CD14-positive monocyte (primary cell): ENCODE data around the gene DCLK1. TPM values are rescaled to one million over a fixed set of nuclear protein-coding genes. Genes with fewer than 3 reads are reported as not detected.

ENCODE experiments used
- DNase-seq, 3 donors: peaks; one replicate each; pipeline ENCODE4 v3.0.0-alpha.2; 2011 to 2022
- H2AFZ ChIP-seq: 2 replicates; pipeline ENCODE4 v1.6.0; 2012; ENCODE audit warnings: mild to moderate bottlenecking, low read depth, low read length, inconsistent platforms; ENCODE audit not compliant: insufficient read depth, poor library complexity, severe bottlenecking
- H3K27ac ChIP-seq, 2 donors: 1 replicate in 1 of 2; 2 replicates in 1 of 2; pipeline ENCODE4 v1.5.1; 2012 to 2013; ENCODE audit warnings: low read length in 2 of 2, control low read depth in 1 of 2, inconsistent platforms in 1 of 2, low read depth in 1 of 2, mild to moderate bottlenecking in 1 of 2
- H3K27me3 ChIP-seq, 2 donors: one replicate each; pipeline versions ENCODE4 v1.6.0 to v1.6.1; 2011 to 2013; ENCODE audit warnings: low read length in 2 of 2; ENCODE audit not compliant: control insufficient read depth in 2 of 2, insufficient read depth in 2 of 2
- H3K36me3 ChIP-seq, 2 donors: replicated peaks in 1 of 2; 1 replicate in 1 of 2; 2 replicates in 1 of 2; pipeline versions ENCODE4 v1.5.1 to v1.6.1; 2012 to 2013; ENCODE audit warnings: low read length in 2 of 2, control low read depth in 1 of 2, inconsistent platforms in 1 of 2, mild to moderate bottlenecking in 1 of 2; ENCODE audit not compliant: insufficient read depth in 2 of 2, control insufficient read depth in 1 of 2
- H3K4me1 ChIP-seq, 2 donors: 1 replicate in 1 of 2; 2 replicates in 1 of 2; pipeline versions ENCODE4 v1.5.1 to v1.6.1; 2012 to 2013; ENCODE audit warnings: low read length in 2 of 2, control low read depth in 1 of 2, inconsistent platforms in 1 of 2, mild to moderate bottlenecking in 1 of 2, moderate library complexity in 1 of 2; ENCODE audit not compliant: insufficient read depth in 2 of 2, control insufficient read depth in 1 of 2
- H3K4me2 ChIP-seq: replicated peaks from 2 replicates; pipeline ENCODE3; 2012; ENCODE audit warnings: low read length, moderate library complexity, mild to moderate bottlenecking; ENCODE audit not compliant: poor library complexity, severe bottlenecking; ENCODE audit errors: extremely low read depth
- H3K4me3 ChIP-seq, 3 experiments: fragments of 200-600 bp in 1 of 3; sonication (generic) in 1 of 3; replicated peaks in 1 of 3; 1 replicate in 2 of 3; 2 replicates in 1 of 3; pipeline ENCODE4 v1.5.1; 2011 to 2013; ENCODE audit warnings: low read length in 3 of 3, mild to moderate bottlenecking in 3 of 3, control low read depth in 2 of 3, low read depth in 2 of 3, inconsistent platforms in 1 of 3, moderate library complexity in 1 of 3
- H3K79me2 ChIP-seq: 2 replicates; pipeline ENCODE4 v1.6.0; 2012; ENCODE audit warnings: mild to moderate bottlenecking, control low read depth, inconsistent platforms, low read length, moderate library complexity; ENCODE audit not compliant: insufficient read depth
- H3K9ac ChIP-seq: 2 replicates; pipeline ENCODE4 v1.6.0; 2017; ENCODE audit warnings: low read length, mild to moderate bottlenecking; ENCODE audit not compliant: insufficient read depth, poor library complexity, severe bottlenecking
- H3K9me3 ChIP-seq, 2 donors: replicated peaks in 1 of 2; 1 replicate in 1 of 2; 2 replicates in 1 of 2; pipeline versions ENCODE4 v1.5.1 to v1.6.1; 2012 to 2013; ENCODE audit warnings: low read length in 2 of 2, control low read depth in 1 of 2; ENCODE audit not compliant: control insufficient read depth in 1 of 2, insufficient read depth in 1 of 2
- H4K20me1 ChIP-seq: 2 replicates; pipeline ENCODE4 v1.6.0; 2012; ENCODE audit warnings: mild to moderate bottlenecking, low read length, control low read depth, moderate library complexity; ENCODE audit not compliant: insufficient read depth
- H3K27ac Mint-ChIP-seq, 7 donors: one replicate each; pipeline ENCODE4 v1.8.0; 2020; ENCODE audit warnings: mild to moderate bottlenecking in 7 of 7, mixed read lengths in 7 of 7, moderate library complexity in 6 of 7, inconsistent platforms in 2 of 7
- H3K27me3 Mint-ChIP-seq, 3 donors: one replicate each; pipeline ENCODE4 v1.8.0; 2021 to 2022; ENCODE audit warnings: low read depth in 3 of 3, mild to moderate bottlenecking in 3 of 3, mixed read lengths in 3 of 3, moderate library complexity in 3 of 3, inconsistent platforms in 1 of 3
- H3K36me3 Mint-ChIP-seq, 2 donors: one replicate each; pipeline ENCODE4 v1.8.0; 2020; ENCODE audit warnings: mixed read lengths in 2 of 2, inconsistent platforms in 1 of 2, mild to moderate bottlenecking in 1 of 2
- H3K4me1 Mint-ChIP-seq: one replicate; pipeline ENCODE4 v1.8.0; 2020; ENCODE audit warnings: mild to moderate bottlenecking, mixed read lengths
- H3K4me3 Mint-ChIP-seq, 2 donors: one replicate each; pipeline ENCODE4 v1.8.0; 2020; ENCODE audit warnings: mild to moderate bottlenecking in 2 of 2, mixed read lengths in 2 of 2, moderate library complexity in 1 of 2
- H3K9me3 Mint-ChIP-seq, 7 donors: one replicate each; pipeline ENCODE4 v1.8.0; 2020 to 2022; ENCODE audit warnings: mixed read lengths in 7 of 7, mild to moderate bottlenecking in 6 of 7, moderate library complexity in 6 of 7, inconsistent platforms in 2 of 7
- WGBS: methylation state at CpG from one replicate; pipeline ENCODE4 v1.1.5; 2013; ENCODE audit warnings: missing lambda C conversion rate; ENCODE audit not compliant: insufficient coverage; 5-methylcytosine and 5-hydroxymethylcytosine counted together
- intact Hi-C, 2 donors: fragments of 100-400 bp; cut with micrococcal nuclease; formaldehyde crosslinking; loops; one replicate each; pipeline versions ENCODE4 v1.15.0 to v1.15.1; 2023
- polyA plus RNA-seq, 3 donors: library from polyadenylated mRNA; depleted of rRNA in 1 of 3; unstranded in 2 of 3; stranded (reverse) in 1 of 3; fragments of 300-500 nt in 2 of 3; fragments of >200 nt in 1 of 3; fragmentation: Illumina TruSeq in 2 of 3; gene quantifications; 1 replicate in 2 of 3; 2 replicates in 1 of 3; pipeline ENCODE4 v1.2.3, GENCODE V29; 2012 to 2021
- TF ChIP-seq, protein P1 (sequence below): fragments of 200-600 bp; IDR thresholded peaks from one replicate; pipeline ENCODE4 v1.8.0; 2022; ENCODE audit warnings: antibody characterized with exemption, mild to moderate bottlenecking

The DCLK1 gene
- polyA plus RNA-seq, 3 donors, result not detected

DNA sequence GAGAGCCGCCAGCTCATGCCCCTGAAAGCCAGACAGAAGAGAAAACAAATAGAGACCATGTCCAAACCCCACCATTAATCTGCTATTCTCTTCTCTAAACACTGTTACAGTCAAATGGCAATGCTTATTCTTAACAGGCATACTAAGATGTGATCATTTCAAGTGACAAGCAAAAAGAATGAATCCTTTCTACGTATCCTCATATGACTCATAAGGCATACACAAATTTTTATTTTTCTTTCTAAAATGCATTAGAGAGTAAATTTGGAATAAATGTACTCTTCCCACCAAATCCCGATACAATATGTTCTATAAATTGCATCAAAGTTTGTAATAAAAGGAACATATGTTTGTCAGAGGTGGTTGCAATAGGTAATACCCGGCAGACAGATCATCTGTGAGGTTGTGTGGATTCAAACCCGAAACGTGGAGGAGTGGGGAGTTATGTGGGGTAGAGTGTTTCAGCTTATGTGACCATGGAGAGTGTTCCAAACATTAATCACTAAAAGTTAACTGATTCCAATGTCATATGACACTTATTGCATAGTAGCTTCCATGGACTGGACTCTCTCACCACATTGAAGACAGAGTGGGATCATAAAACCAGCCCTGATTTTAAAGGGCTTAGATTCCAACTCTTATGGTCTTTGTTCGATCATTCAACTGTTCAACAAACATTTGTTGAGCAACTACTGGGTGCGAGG is 213.1 kb downstream of the DCLK1 start:
- Histone ChIP-seq H4K20me1 (no peaks in the 10 kb centered on the region), H3K9me3 (no peaks in the 10 kb centered on the region), H3K9ac (no peak overlapping the region), H3K4me1 (no peaks in the 10 kb centered on the region), H3K36me3 (no peaks in the 10 kb centered on the region), H3K4me2 (no peak overlapping the region), H3K27me3 (no peaks in the 10 kb centered on the region), H2AFZ (no peak overlapping the region), H3K79me2 (no peaks in the 10 kb centered on the region), H3K4me3 (no peak overlapping the region), H3K27ac (no peak overlapping the region)
- DNase-seq, result no peak
- Mint-ChIP-seq H3K27ac (peak overlapping the region in 1 of 7 donors; percentile 32), H3K36me3 (no peaks in the 10 kb centered on the region), H3K4me1 (no peaks in the 10 kb centered on the region), H3K4me3 (no peak overlapping the region), H3K27me3 (peaks cover 0 to 5% (median 0%) of the 10 kb centered on the region in 3 donors), H3K9me3 (peaks cover 0 to 12% (median 3%) of the 10 kb centered on the region in 7 donors)
- 89% methylated on average over 4 of the region's 8 CpGs for WGBS
- TF ChIP-seq, protein P1, sequence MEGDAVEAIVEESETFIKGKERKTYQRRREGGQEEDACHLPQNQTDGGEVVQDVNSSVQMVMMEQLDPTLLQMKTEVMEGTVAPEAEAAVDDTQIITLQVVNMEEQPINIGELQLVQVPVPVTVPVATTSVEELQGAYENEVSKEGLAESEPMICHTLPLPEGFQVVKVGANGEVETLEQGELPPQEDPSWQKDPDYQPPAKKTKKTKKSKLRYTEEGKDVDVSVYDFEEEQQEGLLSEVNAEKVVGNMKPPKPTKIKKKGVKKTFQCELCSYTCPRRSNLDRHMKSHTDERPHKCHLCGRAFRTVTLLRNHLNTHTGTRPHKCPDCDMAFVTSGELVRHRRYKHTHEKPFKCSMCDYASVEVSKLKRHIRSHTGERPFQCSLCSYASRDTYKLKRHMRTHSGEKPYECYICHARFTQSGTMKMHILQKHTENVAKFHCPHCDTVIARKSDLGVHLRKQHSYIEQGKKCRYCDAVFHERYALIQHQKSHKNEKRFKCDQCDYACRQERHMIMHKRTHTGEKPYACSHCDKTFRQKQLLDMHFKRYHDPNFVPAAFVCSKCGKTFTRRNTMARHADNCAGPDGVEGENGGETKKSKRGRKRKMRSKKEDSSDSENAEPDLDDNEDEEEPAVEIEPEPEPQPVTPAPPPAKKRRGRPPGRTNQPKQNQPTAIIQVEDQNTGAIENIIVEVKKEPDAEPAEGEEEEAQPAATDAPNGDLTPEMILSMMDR, result no peak
- intact Hi-C loops, result no loop called here

DNA sequence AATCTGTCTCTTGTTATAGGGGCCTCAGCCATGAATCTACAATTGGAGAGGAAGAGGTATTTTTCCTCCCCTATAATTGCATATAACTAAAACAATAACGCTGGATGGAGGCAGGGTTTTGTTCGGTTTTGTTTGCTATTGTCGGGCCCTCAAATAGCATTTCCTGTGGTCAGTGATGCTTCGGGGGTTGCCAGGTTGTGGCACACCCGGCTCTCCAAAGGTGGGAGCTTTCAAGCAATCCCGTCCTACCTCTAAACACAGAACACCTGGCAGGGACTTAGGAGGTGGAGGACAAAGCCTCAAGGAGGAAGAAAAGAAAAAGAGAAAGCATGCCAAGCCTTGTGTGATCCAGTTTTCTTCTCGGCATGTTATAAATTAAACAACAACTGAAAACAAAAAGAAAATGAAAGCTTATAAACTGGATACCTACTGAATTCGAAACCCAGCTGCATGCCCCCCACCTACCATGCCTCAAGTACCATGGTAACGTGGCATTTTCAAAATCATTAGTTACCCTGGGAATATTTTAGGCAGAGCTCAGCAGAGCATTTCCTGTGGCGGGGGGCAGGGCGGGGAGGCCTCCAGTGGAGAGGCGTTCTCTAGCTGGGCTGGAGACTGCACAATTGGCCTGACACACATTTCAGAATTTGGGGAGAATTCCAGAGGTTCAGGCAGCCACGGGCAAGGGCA is 213.8 kb downstream of the DCLK1 start:
- H4K20me1 ChIP-seq, result no peaks in the 10 kb centered on the region
- Mint-ChIP-seq H3K4me1 (no peaks in the 10 kb centered on the region), H3K9me3 (peaks cover 2 to 18% (median 4%) of the 10 kb centered on the region in 7 donors), H3K27ac (peak overlapping the region in 1 of 7 donors; percentile 32), H3K4me3 (no peak overlapping the region), H3K27me3 (peaks cover 0 to 5% (median 0%) of the 10 kb centered on the region in 3 donors), H3K36me3 (no peaks in the 10 kb centered on the region)
- H3K4me1 ChIP-seq, result no peaks in the 10 kb centered on the region
- no peaks in the 10 kb centered on the region for H3K27me3 ChIP-seq
- 62% methylated on average over 6 of the region's 13 CpGs for WGBS
- TF ChIP-seq, protein P1, result no peak
- no peaks in the 10 kb centered on the region for H3K79me2 ChIP-seq
- intact Hi-C loops, result no loop called here
- H2AFZ ChIP-seq, result no peak overlapping the region
- no peak for DNase-seq
- no peak overlapping the region for H3K27ac ChIP-seq
- H3K36me3 ChIP-seq, result no peaks in the 10 kb centered on the region
- H3K4me3 ChIP-seq, result no peak overlapping the region
- no peak overlapping the region for H3K4me2 ChIP-seq
- H3K9me3 ChIP-seq, result peaks cover under 1 to 6% of the 10 kb centered on the region in 2 donors
- H3K9ac ChIP-seq, result no peak overlapping the region
